Measurements from ENCODE around the gene SETX.
A peak's percentile ranks its signal among the peaks of the same experiment; 100 is the strongest.

The SETX gene

GRCh38 chr9:132247942-132248341 lies 106.8 kb downstream of the SETX start (continued):
- TF ChIP-seq ZNF239 (tag by site-specific recombination; IDR thresholded peaks at IDR 0.05) (no peak), ZBTB6 (tag by site-specific recombination; IDR thresholded peaks at IDR 0.05) (no peak), ZBTB49 (tag by site-specific recombination; IDR thresholded peaks at IDR 0.05; ENCODE audit: low read depth) (no peak)

- ChIA-PET CTCF (interaction anchor here (0.7 to 3.7 kb wide), 3 partner anchors 9 to 76 kb away, joined by 3 to 13 read pairs (median 4); no protein-coding TSS in a partner anchor), POLR2A (no interaction called here)
- H3K4me3 ChIP-seq (ENCODE audit: low read depth, low read length), result no peak overlapping the region
- no peaks in the 10 kb centered on the region for H3K9me3 ChIP-seq (ENCODE audit: control insufficient read depth, insufficient read depth, low read depth, low read length)
- TF ChIP-seq ZNF391 (tag by site-specific recombination; IDR thresholded peaks at IDR 0.05; ENCODE audit: borderline replicate concordance, low read depth) (0 out of 2 replicates have a peak, but pooled peaks have one; percentile 17), ZNF580 (tag by site-specific recombination; IDR thresholded peaks at IDR 0.05) (no peak)
- no peaks in the 10 kb centered on the region for H3K36me3 ChIP-seq (ENCODE audit: control insufficient read depth in 2 of 2, insufficient read depth in 1 of 2, low read length in 2 of 2)
- no peak overlapping the region for H3K27ac ChIP-seq (ENCODE audit: extremely low read depth, low read depth, low read length)
- peaks cover 2% of the 10 kb centered on the region; the same call in 1 of the 2 replicates for H3K4me1 ChIP-seq (ENCODE audit: control insufficient read depth, insufficient read depth, low read length)
Measured at GRCh38 chr9:132245465-132245864, 109.3 kb downstream of the SETX start.

- TF ChIP-seq ZFHX2 (tag by site-specific recombination; conservative IDR thresholded peaks at IDR 0.05), result peak; percentile 43
- TF ChIP-seq EGR2 (tag by site-specific recombination; IDR thresholded peaks at IDR 0.05; ENCODE audit: low read depth), result 0 out of 2 replicates have a peak, but pooled peaks have one; percentile 13
- no peak for TF ChIP-seq ATF2 (tag by site-specific recombination; IDR thresholded peaks at IDR 0.05; ENCODE audit: low read depth)
- peak; percentile 14; the same call in 1 of the 2 replicates for TF ChIP-seq GLIS1 (tag by site-specific recombination; IDR thresholded peaks at IDR 0.05)
- Histone ChIP-seq H3K4me1 (ENCODE audit: control insufficient read depth, insufficient read depth, low read length) (peaks cover 2% of the 10 kb centered on the region; the same call in 1 of the 2 replicates), H3K27ac (ENCODE audit: extremely low read depth, low read depth, low read length) (no peak overlapping the region), H3K36me3 (ENCODE audit: control insufficient read depth in 2 of 2, insufficient read depth in 1 of 2, low read length in 2 of 2) (no peaks in the 10 kb centered on the region), H3K9me3 (ENCODE audit: control insufficient read depth, insufficient read depth, low read depth, low read length) (no peaks in the 10 kb centered on the region), H3K4me3 (ENCODE audit: low read depth, low read length) (no peak overlapping the region)
- POLR2A ChIA-PET, result no interaction called here
- CTCF ChIA-PET, result interaction anchor here (0.7 to 3.7 kb wide), 4 partner anchors 8 to 75 kb away, joined by 3 to 13 read pairs (median 4); no protein-coding TSS in a partner anchor
Measured at GRCh38 chr9:132244582-132245455, 110.0 kb downstream of the SETX start.

- Histone ChIP-seq H3K27ac (ENCODE audit: extremely low read depth, low read depth, low read length) (no peak overlapping the region), H3K9me3 (ENCODE audit: control insufficient read depth, insufficient read depth, low read depth, low read length) (no peaks in the 10 kb centered on the region), H3K4me1 (ENCODE audit: control insufficient read depth, insufficient read depth, low read length) (peaks cover 2% of the 10 kb centered on the region; the same call in 1 of the 2 replicates), H3K36me3 (ENCODE audit: control insufficient read depth in 2 of 2, insufficient read depth in 1 of 2, low read length in 2 of 2) (no peaks in the 10 kb centered on the region), H3K4me3 (ENCODE audit: low read depth, low read length) (no peak overlapping the region)
- CTCF ChIA-PET, result interaction anchor here (0.5 to 1.2 kb wide), 5 partner anchors 9 to 1195 kb away, joined by 3 to 4 read pairs (median 4); no protein-coding TSS in a partner anchor
- POLR2A ChIA-PET, result no interaction called here
- TF ChIP-seq ZNF701 (tag by site-specific recombination; IDR thresholded peaks at IDR 0.05) (no peak), SETDB1 (IDR thresholded peaks at IDR 0.05; ENCODE audit: insufficient read length, low read length) (no peak), YY1 (tag by site-specific recombination; IDR thresholded peaks at IDR 0.05) (no peak), SCRT2 (tag by site-specific recombination; IDR thresholded peaks at IDR 0.05) (peak; percentile 91), SCRT1 (tag by site-specific recombination; IDR thresholded peaks at IDR 0.05; ENCODE audit: borderline replicate concordance) (peak; percentile 67), TRIM28 (IDR thresholded peaks at IDR 0.05; ENCODE audit: borderline replicate concordance, low read length) (no peak), ZNF394 (tag by site-specific recombination; IDR thresholded peaks at IDR 0.05; ENCODE audit: borderline replicate concordance) (no peak), ZNF18 (tag by site-specific recombination; IDR thresholded peaks at IDR 0.05) (no peak), SALL2 (tag by site-specific recombination; IDR thresholded peaks at IDR 0.05; ENCODE audit: borderline replicate concordance) (no peak), ZNF416 (tag by site-specific recombination; IDR thresholded peaks at IDR 0.05) (no peak)
Measured at GRCh38 chr9:132243156-132244074, 111.4 kb downstream of the SETX start.

Data from HEK293 (cell line).